ENCODE data around the gene SATB1. TPM values are rescaled to one million over a fixed set of nuclear protein-coding genes. Genes with fewer than 3 reads are reported as not detected.

SATB1 gene
- total and polyA plus RNA-seq, 2 of the 8 experiments (the other 6 are each of a cell fraction or from before 2014, with no cell fraction given): 18.8 to 28.0 TPM

- H2BK5ac ChIP-seq (ENCODE audit: low read depth, low read length): no peak overlapping the region
- CTCF ChIA-PET (ENCODE audit: partially characterized antibody): no interaction called here
- no peak overlapping the region for H2AFZ ChIP-seq (ENCODE audit: low read length)
- no peak overlapping the region for H2AK5ac ChIP-seq (ENCODE audit: low read depth, low read length)
- no peak overlapping the region for H3K18ac ChIP-seq (ENCODE audit: extremely low read depth, low read length)
- H3K4me1 ChIP-seq (replicated peaks in 1 of 4; ENCODE audit: control insufficient read depth in 3 of 4, insufficient read depth in 4 of 4, low read length in 3 of 4): no peaks in the 10 kb centered on the region; a peak in 1 of 7 replicates
- H3K27ac ChIP-seq (ENCODE audit: low read depth, low read length): no peak overlapping the region
- no peak overlapping the region for H3K4me3 ChIP-seq (ENCODE audit: extremely low read depth in 1 of 4, insufficient read depth in 2 of 4, low read depth in 3 of 4, low read length in 4 of 4)
- no peaks in the 10 kb centered on the region for H3K23me2 ChIP-seq (ENCODE audit: low read depth, low read length)
- no peak overlapping the region for H2BK15ac ChIP-seq (ENCODE audit: low read length)
- H2BK20ac ChIP-seq (ENCODE audit: low read length): no peak overlapping the region
- H3K27me3 ChIP-seq (replicated peaks in 1 of 4; ENCODE audit: control insufficient read depth in 3 of 4, extremely low read depth in 1 of 4, insufficient read depth in 3 of 4, low read length in 3 of 4): no peaks in the 10 kb centered on the region
- H3K79me1 ChIP-seq (ENCODE audit: low read depth, low read length): no peaks in the 10 kb centered on the region
- no peak overlapping the region for H2BK120ac ChIP-seq (replicated peaks; ENCODE audit: low read depth, low read length)
- H4K8ac ChIP-seq (ENCODE audit: extremely low read depth, insufficient read depth, low read length): no peak overlapping the region
- peaks cover 4 to 17% (median 11%) of the 10 kb centered on the region in 4 experiments; a peak in 6 of 8 replicates for H3K36me3 ChIP-seq (ENCODE audit: control insufficient read depth in 2 of 4, insufficient read depth in 4 of 4, low read length in 3 of 4)
- H2BK12ac ChIP-seq (ENCODE audit: low read depth, low read length): no peak overlapping the region
- no peak overlapping the region for H4K91ac ChIP-seq (replicated peaks; ENCODE audit: insufficient read length, low read length)
- H3K23ac ChIP-seq (ENCODE audit: insufficient read length): no peak overlapping the region
- no peak overlapping the region for H3K4ac ChIP-seq (replicated peaks; ENCODE audit: insufficient read length, low read depth, low read length)
- H3K79me2 ChIP-seq (ENCODE audit: control insufficient read depth in 1 of 2, insufficient read depth in 2 of 2, low read length in 2 of 2): no peaks in the 10 kb centered on the region
- H3K56ac ChIP-seq (replicated peaks; ENCODE audit: insufficient read length, low read depth, low read length): no peak overlapping the region
- POLR2A ChIA-PET (ENCODE audit: partially characterized antibody): no interaction called here
- no peak for DNase-seq (ENCODE audit: low read depth in 1 of 2, low spot score in 2 of 2)
- no peak overlapping the region for H3K14ac ChIP-seq (ENCODE audit: insufficient read length)
- no peak overlapping the region for H3K9ac ChIP-seq (replicated peaks in 1 of 4; ENCODE audit: extremely low read depth in 1 of 4, low read depth in 3 of 4, low read length in 3 of 4)
- no peaks in the 10 kb centered on the region for H4K20me1 ChIP-seq (replicated peaks in 1 of 2; ENCODE audit: control insufficient read depth in 1 of 2, insufficient read depth in 2 of 2, low read length in 2 of 2)
- TF ChIP-seq RNF2 (IDR thresholded peaks at IDR 0.05; ENCODE audit: borderline replicate concordance, low read depth, low read length, missing control alignments, poor library complexity, severe bottlenecking) (no peak), SAP30 (IDR thresholded peaks at IDR 0.05; ENCODE audit: insufficient read depth, insufficient replicate concordance, low read length) (no peak), NANOG (IDR thresholded peaks at IDR 0.05; ENCODE audit: insufficient read depth, low read depth, low read length, poor library complexity, severe bottlenecking) (no peak), E2F6 (IDR thresholded peaks at IDR 0.05) (no peak), SIX5 (IDR thresholded peaks at IDR 0.05; ENCODE audit: low read depth, low read length) (no peak), CBX5 (IDR thresholded peaks at IDR 0.05; ENCODE audit: low read depth, low read length) (no peak), CBX8 (IDR thresholded peaks at IDR 0.05; ENCODE audit: borderline replicate concordance, low read depth, low read length) (no peak), SP4 (IDR thresholded peaks at IDR 0.05; ENCODE audit: low read length) (no peak), FOSL1 (IDR thresholded peaks at IDR 0.05; ENCODE audit: insufficient read depth, low read depth, low read length) (no peak)
- TF ChIP-seq, protein P1, sequence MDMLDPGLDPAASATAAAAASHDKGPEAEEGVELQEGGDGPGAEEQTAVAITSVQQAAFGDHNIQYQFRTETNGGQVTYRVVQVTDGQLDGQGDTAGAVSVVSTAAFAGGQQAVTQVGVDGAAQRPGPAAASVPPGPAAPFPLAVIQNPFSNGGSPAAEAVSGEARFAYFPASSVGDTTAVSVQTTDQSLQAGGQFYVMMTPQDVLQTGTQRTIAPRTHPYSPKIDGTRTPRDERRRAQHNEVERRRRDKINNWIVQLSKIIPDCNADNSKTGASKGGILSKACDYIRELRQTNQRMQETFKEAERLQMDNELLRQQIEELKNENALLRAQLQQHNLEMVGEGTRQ (IDR thresholded peaks at IDR 0.05; ENCODE audit: low read length): no peak
- TF ChIP-seq, protein P2, sequence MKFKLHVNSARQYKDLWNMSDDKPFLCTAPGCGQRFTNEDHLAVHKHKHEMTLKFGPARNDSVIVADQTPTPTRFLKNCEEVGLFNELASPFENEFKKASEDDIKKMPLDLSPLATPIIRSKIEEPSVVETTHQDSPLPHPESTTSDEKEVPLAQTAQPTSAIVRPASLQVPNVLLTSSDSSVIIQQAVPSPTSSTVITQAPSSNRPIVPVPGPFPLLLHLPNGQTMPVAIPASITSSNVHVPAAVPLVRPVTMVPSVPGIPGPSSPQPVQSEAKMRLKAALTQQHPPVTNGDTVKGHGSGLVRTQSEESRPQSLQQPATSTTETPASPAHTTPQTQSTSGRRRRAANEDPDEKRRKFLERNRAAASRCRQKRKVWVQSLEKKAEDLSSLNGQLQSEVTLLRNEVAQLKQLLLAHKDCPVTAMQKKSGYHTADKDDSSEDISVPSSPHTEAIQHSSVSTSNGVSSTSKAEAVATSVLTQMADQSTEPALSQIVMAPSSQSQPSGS (IDR thresholded peaks at IDR 0.05; ENCODE audit: low read length): no peak
- no peak for FAIRE-seq
- H3K9me3 ChIP-seq (ENCODE audit: insufficient read depth in 2 of 2, low read depth in 1 of 2, low read length in 1 of 2): no peaks in the 10 kb centered on the region
- no peak overlapping the region for H3K4me2 ChIP-seq (ENCODE audit: insufficient read depth in 1 of 2, low read depth in 2 of 2, low read length in 2 of 2)
- no peak overlapping the region for H4K5ac ChIP-seq (ENCODE audit: insufficient read length, low read depth, low read length)
These were observed 12.5 kb downstream of the SATB1 start for GRCh38 chr3:18412684-18413083.

Data from H1 (cell line).